K562 (cell line): ENCODE results near the gene RAB5A. TPM values are rescaled to one million over a fixed set of nuclear protein-coding genes. Genes with fewer than 3 reads are reported as not detected.

Source experiments
- CBFA2T2 ChIP-seq: fragments of 450-650 bp; conservative IDR thresholded peaks from 2 replicates; pipeline ENCODE4 v1.6.1; 2017; ENCODE audit warnings: mild to moderate bottlenecking
- ELF2 ChIP-seq: fragments of 250-450 bp; sonication (Bioruptor Pico); IDR thresholded peaks from 2 replicates; pipeline ENCODE4 v1.5.0; 2021; ENCODE audit warnings: mild to moderate bottlenecking
- GATA2 ChIP-seq: sonication (generic); formaldehyde crosslinking; IDR thresholded peaks from 2 replicates; pipeline ENCODE4 v1.4.0; 2020; ENCODE audit warnings: mild to moderate bottlenecking, missing genetic modification reagents
- HLTF ChIP-seq: fragments of 450-650 bp; IDR thresholded peaks from 2 replicates; pipeline ENCODE4 v1.6.1; 2016
- HMG20B ChIP-seq: fragments of 250-450 bp; sonication (Bioruptor Pico); IDR thresholded peaks from 2 replicates; pipeline ENCODE4 v1.5.0; 2021; ENCODE audit warnings: mild to moderate bottlenecking
- PHF20 ChIP-seq: fragments of 450-650 bp; IDR thresholded peaks from 2 replicates; pipeline ENCODE4 v1.6.1; 2018; ENCODE audit not compliant: partially characterized antibody
- PHF21A ChIP-seq: fragments of 450-650 bp; IDR thresholded peaks from 2 replicates; pipeline ENCODE4 v1.6.1; 2017; ENCODE audit warnings: low read depth, borderline replicate concordance
- SP2 ChIP-seq: IDR thresholded peaks from 2 replicates; pipeline ENCODE4 v1.6.1; 2011; ENCODE audit warnings: mild to moderate bottlenecking, low read depth, low read length, moderate library complexity; ENCODE audit not compliant: poor library complexity, severe bottlenecking; ENCODE audit errors: extremely low read depth
- TAL1 ChIP-seq: fragments of 450-650 bp; IDR thresholded peaks from 2 replicates; pipeline ENCODE4 v1.6.1; 2016; ENCODE audit warnings: mild to moderate bottlenecking
- polyA plus RNA-seq, 8 experiments: library from polyadenylated mRNA; depleted of rRNA in 4 of 8; stranded (reverse) in 5 of 8; unstranded in 3 of 8; fragments of >200 nt; fragmentation: Nextera tagmentation in 2 of 8; fragmentation: Illumina TruSeq in 1 of 8; extraction: Ambion mirVana in 2 of 8; extraction: Trizol in 1 of 8; gene quantifications; 2 replicates each; pipeline versions ENCODE4 v1.2.1 to v1.2.3, GENCODE V29; 2011 to 2014; ENCODE audit warnings: inconsistent platforms in 1 of 8, missing spikeins in 1 of 8
- total RNA-seq, 7 experiments: library from RNA; depleted of rRNA in 6 of 7; stranded (reverse); fragments of >200 nt in 6 of 7; fragmentation: Illumina TruSeq in 2 of 7; extraction: Trizol in 2 of 7; gene quantifications; 2 replicates each; pipeline versions ENCODE4 v1.2.1 to v1.2.3, GENCODE V29; 2011 to 2021; ENCODE audit warnings: low replicate concordance in 1 of 7
- TF ChIP-seq, protein P1 (sequence below): fragments of 450-650 bp; formaldehyde crosslinking; IDR thresholded peaks from 2 replicates; pipeline ENCODE4 v1.4.0; 2022; ENCODE audit warnings: mild to moderate bottlenecking, moderate library complexity
- TF ChIP-seq, protein P2 (sequence below): fragments of 450-650 bp; IDR thresholded peaks from 2 replicates; pipeline ENCODE4 v1.6.1; 2016; ENCODE audit warnings: mild to moderate bottlenecking
- TF ChIP-seq, protein P3 (sequence below): sonication (generic); formaldehyde crosslinking; IDR thresholded peaks from 2 replicates; pipeline ENCODE4 v1.8.1; 2022; ENCODE audit warnings: missing genetic modification reagents
- TF ChIP-seq, protein P4 (sequence below): sonication (generic); formaldehyde crosslinking; IDR thresholded peaks from 2 replicates; pipeline ENCODE4 v1.5.0; 2020; ENCODE audit warnings: missing genetic modification reagents
- TF ChIP-seq, protein P5 (sequence below): fragments of 450-650 bp; IDR thresholded peaks from 2 replicates; pipeline ENCODE4 v1.6.1; 2016; ENCODE audit warnings: missing biosample characterization, missing genetic modification characterization
- TF ChIP-seq, protein P6 (sequence below): fragments of 250-450 bp; sonication (Bioruptor Pico); IDR thresholded peaks from 2 replicates; pipeline ENCODE4 v1.4.0; 2020; ENCODE audit warnings: borderline replicate concordance
- TF ChIP-seq, protein P7 (sequence below), 2 experiments: fragments of 450-650 bp in 1 of 2; IDR thresholded peaks; 2 replicates each; pipeline ENCODE4 v1.6.1; 2011 to 2017; ENCODE audit warnings: low read depth in 2 of 2, antibody characterized with exemption in 1 of 2, borderline replicate concordance in 1 of 2, low read length in 1 of 2, mild to moderate bottlenecking in 1 of 2, mixed read lengths in 1 of 2; ENCODE audit not compliant: control insufficient read depth in 1 of 2

RAB5A gene
- total and polyA plus RNA-seq, 9 of the 15 experiments (the other 6 are each of a cell fraction or from before 2014, with no cell fraction given) = 28.3 to 64.2 (median 49.0) TPM

DNA sequence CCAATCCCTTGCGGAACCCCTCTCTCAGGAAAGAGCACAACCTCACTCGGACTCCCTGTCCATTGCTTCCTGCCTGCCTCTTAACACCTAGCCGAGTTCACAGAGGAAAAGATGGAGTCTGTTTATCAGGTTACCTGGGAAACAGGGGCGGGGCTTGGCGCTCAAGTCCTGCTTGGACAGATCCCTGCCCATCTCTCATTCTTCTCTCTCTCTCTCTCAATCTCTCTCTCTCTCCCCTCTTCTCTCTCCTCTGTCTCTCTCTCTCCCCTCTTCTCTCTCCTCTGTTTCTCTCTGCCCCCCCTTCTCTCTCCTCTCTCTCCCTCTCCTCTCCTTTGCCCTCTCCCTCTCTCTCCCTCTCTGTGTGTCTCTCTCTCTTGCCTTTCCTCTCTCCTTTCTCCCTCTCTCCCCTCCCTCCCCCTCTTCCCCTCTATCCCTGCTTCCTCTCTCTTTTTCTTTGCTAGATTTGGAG lies 12.8 kb upstream of the RAB5A start, which contains the start of gene EFHB (continued):
- TF ChIP-seq SP2 (no peak), HLTF (peak; percentile 97), HMG20B (CRISPR knock-in tag) (no peak), TAL1 (peak; percentile 30; the same call in 1 of the 2 replicates), PHF21A (no peak), PHF20 (no peak), CBFA2T2 (no peak), ELF2 (CRISPR knock-in tag) (no peak), GATA2 (CRISPR knock-in tag) (no peak)
- TF ChIP-seq, protein P1, sequence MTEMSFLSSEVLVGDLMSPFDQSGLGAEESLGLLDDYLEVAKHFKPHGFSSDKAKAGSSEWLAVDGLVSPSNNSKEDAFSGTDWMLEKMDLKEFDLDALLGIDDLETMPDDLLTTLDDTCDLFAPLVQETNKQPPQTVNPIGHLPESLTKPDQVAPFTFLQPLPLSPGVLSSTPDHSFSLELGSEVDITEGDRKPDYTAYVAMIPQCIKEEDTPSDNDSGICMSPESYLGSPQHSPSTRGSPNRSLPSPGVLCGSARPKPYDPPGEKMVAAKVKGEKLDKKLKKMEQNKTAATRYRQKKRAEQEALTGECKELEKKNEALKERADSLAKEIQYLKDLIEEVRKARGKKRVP = 0 out of 2 replicates have a peak, but pooled peaks have one; percentile 13
- TF ChIP-seq, protein P2, sequence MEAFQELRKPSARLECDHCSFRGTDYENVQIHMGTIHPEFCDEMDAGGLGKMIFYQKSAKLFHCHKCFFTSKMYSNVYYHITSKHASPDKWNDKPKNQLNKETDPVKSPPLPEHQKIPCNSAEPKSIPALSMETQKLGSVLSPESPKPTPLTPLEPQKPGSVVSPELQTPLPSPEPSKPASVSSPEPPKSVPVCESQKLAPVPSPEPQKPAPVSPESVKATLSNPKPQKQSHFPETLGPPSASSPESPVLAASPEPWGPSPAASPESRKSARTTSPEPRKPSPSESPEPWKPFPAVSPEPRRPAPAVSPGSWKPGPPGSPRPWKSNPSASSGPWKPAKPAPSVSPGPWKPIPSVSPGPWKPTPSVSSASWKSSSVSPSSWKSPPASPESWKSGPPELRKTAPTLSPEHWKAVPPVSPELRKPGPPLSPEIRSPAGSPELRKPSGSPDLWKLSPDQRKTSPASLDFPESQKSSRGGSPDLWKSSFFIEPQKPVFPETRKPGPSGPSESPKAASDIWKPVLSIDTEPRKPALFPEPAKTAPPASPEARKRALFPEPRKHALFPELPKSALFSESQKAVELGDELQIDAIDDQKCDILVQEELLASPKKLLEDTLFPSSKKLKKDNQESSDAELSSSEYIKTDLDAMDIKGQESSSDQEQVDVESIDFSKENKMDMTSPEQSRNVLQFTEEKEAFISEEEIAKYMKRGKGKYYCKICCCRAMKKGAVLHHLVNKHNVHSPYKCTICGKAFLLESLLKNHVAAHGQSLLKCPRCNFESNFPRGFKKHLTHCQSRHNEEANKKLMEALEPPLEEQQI = no peak
- TF ChIP-seq, protein P3, sequence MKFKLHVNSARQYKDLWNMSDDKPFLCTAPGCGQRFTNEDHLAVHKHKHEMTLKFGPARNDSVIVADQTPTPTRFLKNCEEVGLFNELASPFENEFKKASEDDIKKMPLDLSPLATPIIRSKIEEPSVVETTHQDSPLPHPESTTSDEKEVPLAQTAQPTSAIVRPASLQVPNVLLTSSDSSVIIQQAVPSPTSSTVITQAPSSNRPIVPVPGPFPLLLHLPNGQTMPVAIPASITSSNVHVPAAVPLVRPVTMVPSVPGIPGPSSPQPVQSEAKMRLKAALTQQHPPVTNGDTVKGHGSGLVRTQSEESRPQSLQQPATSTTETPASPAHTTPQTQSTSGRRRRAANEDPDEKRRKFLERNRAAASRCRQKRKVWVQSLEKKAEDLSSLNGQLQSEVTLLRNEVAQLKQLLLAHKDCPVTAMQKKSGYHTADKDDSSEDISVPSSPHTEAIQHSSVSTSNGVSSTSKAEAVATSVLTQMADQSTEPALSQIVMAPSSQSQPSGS (CRISPR knock-in tag) = no peak
- TF ChIP-seq, protein P4, sequence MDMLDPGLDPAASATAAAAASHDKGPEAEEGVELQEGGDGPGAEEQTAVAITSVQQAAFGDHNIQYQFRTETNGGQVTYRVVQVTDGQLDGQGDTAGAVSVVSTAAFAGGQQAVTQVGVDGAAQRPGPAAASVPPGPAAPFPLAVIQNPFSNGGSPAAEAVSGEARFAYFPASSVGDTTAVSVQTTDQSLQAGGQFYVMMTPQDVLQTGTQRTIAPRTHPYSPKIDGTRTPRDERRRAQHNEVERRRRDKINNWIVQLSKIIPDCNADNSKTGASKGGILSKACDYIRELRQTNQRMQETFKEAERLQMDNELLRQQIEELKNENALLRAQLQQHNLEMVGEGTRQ (CRISPR knock-in tag) = no peak
- TF ChIP-seq, protein P5, sequence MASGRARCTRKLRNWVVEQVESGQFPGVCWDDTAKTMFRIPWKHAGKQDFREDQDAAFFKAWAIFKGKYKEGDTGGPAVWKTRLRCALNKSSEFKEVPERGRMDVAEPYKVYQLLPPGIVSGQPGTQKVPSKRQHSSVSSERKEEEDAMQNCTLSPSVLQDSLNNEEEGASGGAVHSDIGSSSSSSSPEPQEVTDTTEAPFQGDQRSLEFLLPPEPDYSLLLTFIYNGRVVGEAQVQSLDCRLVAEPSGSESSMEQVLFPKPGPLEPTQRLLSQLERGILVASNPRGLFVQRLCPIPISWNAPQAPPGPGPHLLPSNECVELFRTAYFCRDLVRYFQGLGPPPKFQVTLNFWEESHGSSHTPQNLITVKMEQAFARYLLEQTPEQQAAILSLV (tag) = no peak
- TF ChIP-seq, protein P6, sequence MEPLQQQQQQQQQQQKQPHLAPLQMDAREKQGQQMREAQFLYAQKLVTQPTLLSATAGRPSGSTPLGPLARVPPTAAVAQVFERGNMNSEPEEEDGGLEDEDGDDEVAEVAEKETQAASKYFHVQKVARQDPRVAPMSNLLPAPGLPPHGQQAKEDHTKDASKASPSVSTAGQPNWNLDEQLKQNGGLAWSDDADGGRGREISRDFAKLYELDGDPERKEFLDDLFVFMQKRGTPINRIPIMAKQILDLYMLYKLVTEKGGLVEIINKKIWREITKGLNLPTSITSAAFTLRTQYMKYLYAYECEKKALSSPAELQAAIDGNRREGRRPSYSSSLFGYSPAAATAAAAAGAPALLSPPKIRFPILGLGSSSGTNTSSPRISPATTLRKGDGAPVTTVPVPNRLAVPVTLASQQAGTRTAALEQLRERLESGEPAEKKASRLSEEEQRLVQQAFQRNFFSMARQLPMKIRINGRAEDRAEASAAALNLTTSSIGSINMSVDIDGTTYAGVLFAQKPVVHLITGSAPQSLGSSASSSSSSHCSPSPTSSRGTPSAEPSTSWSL (CRISPR knock-in tag) = no peak
- TF ChIP-seq, protein P7, sequence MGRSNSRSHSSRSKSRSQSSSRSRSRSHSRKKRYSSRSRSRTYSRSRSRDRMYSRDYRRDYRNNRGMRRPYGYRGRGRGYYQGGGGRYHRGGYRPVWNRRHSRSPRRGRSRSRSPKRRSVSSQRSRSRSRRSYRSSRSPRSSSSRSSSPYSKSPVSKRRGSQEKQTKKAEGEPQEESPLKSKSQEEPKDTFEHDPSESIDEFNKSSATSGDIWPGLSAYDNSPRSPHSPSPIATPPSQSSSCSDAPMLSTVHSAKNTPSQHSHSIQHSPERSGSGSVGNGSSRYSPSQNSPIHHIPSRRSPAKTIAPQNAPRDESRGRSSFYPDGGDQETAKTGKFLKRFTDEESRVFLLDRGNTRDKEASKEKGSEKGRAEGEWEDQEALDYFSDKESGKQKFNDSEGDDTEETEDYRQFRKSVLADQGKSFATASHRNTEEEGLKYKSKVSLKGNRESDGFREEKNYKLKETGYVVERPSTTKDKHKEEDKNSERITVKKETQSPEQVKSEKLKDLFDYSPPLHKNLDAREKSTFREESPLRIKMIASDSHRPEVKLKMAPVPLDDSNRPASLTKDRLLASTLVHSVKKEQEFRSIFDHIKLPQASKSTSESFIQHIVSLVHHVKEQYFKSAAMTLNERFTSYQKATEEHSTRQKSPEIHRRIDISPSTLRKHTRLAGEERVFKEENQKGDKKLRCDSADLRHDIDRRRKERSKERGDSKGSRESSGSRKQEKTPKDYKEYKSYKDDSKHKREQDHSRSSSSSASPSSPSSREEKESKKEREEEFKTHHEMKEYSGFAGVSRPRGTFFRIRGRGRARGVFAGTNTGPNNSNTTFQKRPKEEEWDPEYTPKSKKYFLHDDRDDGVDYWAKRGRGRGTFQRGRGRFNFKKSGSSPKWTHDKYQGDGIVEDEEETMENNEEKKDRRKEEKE (IDR thresholded peaks at IDR 0.05; ENCODE audit: borderline replicate concordance in 1 of 2, control insufficient read depth in 1 of 2, low read depth in 2 of 2, low read length in 1 of 2) = peak in 1 of 2 experiments; percentile 83; a peak in 2 of 4 replicates
